CD4-positive, alpha-beta T cell treated with Interleukin-17A for 1 hour (primary cell): Measurements from ENCODE around the gene ADTRP.
"Not testable (repeated sequence)": the region's sequence is repeated elsewhere in the genome, so short reads cannot be mapped to it uniquely, and the experiment has no call there.

ENCODE experiments used
- DNase-seq: peaks from one replicate; pipeline ENCODE4 v3.0.0-alpha.2; 2020

Gene ADTRP

DNA sequence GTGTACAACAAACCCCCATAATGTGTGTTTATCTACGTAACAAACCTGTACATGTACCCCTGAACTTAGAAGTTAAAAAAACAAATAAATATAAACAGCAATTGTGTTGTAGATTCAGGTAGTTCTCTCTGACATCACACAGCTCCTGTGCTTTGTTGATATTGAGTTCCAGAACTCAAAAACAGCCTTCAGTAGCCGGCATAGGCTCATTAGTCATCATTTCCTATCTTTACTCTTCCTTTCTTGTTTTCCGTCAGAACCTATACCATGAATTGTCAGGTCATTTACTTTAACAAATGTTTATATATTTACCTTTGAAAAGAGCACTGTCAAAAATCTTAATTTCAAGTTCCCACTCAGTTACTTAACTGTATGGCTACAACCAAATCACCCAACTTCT, 88.8 kb downstream of the ADTRP start:
- DNase-seq, result no peak

GRCh38 chr6:11689400-11689799, 89.2 kb downstream of the ADTRP start:
- not testable (repeated sequence) for DNase-seq

- DNase-seq, result no peak
These were observed 90.2 kb downstream of the ADTRP start for GRCh38 chr6:11688425-11688709.

- no peak for DNase-seq
These were observed 93.0 kb downstream of the ADTRP start for GRCh38 chr6:11685481-11686093.

DNA sequence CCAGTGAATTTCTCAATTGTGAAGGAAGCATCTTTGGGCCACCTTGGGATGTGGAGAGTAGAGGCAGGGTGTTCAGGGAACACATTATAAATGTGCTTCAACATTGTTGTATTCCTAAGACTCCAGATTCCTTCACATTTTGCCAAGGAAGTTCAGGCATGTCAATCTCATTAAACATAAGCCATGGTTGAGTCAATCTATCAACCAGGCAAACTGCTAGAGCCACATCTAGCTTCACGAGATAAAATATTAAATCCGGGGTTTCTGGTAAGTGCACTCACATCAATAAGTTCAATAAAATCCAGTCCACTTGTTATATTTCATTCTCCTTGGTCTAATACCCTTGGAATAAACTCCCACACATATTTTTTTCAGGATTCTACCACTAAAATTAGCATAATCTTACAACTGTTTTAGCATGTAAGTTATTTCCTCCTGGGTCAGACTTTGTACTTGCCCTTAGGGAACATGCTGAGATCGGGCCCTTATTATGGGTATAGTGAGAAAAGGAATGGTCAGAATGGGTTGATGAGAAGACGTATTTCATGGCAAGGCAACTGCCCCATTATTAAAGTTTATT, 93.6 kb downstream of the ADTRP start:
- DNase-seq, result no peak

DNA sequence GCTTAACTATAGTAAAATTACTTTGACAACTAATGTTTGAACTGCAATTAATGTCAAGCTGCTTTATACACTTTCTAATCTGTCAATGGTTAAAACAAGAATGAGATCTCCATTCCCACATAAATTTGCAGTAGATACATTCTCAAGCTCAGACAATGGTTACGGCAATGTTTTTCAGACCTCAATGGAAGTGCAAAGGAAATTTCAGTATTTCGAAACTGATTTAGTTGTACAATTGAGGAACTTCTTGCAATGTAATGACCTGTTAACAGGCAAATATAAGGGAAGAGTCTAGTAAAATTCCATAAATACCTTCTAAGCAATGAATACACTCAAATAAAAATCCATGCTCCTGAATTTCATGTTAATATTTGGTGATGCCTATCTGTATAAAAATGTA, 94.7 kb downstream of the ADTRP start:
- DNase-seq, result no peak

- DNase-seq, result no peak
These were observed 96.0 kb downstream of the ADTRP start for GRCh38 chr6:11682561-11682975.

DNA sequence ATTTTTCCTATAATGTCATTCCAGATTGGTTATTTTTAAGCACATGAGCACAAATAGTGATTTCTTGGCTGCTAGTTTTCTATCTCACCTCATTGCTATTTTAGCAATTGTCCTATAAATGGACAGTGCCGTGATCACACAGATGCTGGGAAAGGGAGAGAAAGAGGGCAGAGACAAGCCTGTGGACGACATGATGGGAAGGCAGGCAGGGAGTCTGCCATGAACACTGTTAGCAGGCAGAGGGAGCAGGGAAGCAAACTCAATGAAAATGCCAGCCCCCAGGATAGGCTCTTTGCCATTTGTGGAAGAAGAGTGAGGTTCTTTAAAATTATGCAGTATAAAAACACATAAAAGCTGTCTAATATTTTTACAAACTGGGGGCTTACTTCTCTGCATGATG, 96.8 kb downstream of the ADTRP start:
- no peak for DNase-seq

- no peak for DNase-seq
These were observed 97.2 kb downstream of the ADTRP start for GRCh38 chr6:11681357-11681756.

- DNase-seq, result not testable (repeated sequence)
These were observed 98.1 kb downstream of the ADTRP start for GRCh38 chr6:11680479-11680878.

GRCh38 chr6:11679099-11679498, 99.5 kb downstream of the ADTRP start:
- DNase-seq, result no peak

GRCh38 chr6:11675601-11676000, 103.0 kb downstream of the ADTRP start:
- DNase-seq, result no peak

- DNase-seq, result no peak
These were observed 105.9 kb downstream of the ADTRP start for GRCh38 chr6:11672669-11673068.

- no peak for DNase-seq
These were observed 106.3 kb downstream of the ADTRP start for GRCh38 chr6:11672256-11672655.

DNA sequence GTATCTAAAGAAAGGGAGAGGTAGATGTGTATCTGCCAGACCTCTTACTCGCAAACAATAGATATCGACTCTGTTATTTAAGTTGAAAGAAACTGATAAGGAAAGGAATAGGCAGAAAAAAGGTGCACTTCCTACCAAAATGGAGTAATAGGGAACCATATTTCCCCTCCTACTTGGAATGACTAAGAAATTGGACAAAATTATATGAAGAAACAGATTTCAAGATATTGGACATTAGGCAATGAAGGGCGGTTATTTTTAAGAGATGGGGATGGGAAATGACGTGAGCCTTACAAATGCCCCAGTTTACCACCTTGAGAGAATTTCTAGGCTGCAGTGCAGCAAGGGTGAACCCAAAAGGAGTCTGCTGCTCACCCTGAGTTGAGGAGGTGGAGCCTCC, 108.9 kb downstream of the ADTRP start:
- DNase-seq, result no peak

DNA sequence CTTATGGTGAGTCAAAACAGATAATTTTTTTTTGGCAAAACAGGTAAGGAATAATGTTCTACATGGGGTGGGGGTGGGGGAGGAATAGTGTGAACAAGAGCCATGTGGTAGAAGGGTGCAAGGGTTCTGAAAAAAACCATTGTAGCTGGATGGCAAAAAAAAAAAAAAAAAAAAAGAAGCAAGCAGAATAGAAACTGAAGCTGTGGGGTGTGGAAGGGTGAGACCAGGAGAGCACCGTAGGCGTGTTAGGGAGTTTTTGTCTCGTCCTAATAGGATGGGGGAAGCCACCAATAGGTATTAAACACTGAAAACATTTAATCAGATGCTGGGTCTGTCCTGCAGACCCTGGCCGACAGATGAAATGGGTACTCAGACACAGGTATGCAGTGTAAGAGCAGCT, 110.1 kb downstream of the ADTRP start:
- no peak for DNase-seq

DNA sequence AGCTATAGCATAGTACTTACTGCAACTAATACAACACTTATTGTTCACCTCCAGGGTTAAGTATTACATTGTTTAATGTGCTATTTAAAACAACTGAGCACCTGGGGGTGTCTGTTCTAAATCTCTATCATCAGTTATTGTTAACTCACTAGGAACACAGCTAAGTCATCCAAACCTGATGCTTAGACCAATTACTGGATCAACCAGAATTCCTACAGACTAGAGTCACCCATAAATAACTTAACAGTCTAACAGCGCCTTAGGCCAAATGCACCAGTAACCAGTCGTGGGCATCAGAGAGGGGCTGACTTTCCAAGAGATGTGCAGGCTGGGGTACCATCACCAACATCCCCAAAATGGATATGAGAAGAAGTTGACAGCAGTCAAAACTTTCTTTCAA, 110.7 kb downstream of the ADTRP start:
- DNase-seq, result no peak

DNA sequence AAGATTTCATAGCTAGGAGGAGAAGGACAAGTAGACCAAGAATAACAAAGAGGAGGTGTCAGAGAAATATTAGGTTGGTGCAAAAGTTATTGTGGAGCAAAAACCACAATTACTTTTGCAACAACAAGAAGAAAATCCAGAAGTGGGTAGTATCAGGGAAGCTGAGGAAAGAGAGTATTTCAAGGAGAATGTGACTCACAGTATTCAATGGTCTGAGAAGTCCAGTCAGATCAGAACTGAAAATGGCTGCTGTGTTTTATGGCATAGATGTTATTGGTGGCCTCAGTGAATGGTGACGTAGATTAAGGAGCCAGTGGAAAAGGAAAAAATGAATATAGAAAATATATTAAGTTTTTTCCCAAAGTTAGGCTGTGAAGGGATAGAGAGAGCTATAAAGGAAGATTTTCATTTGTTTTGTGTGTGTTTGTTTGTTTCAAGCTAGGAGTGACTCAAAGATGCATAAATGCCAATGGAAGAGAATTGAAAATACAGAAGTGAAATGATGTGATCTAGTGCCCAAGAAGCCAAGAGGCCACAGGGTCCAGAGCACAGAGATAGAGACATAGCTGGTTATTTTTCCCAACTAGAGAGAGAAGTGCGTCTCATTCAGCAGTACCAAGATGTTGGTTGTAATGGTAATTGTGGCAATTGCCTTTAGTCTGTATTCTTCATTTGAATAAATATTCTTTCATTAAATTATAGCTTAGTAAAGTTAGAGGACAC, 112.8 kb downstream of the ADTRP start:
- no peak for DNase-seq
